Effector memory CD4-positive, alpha-beta T cell (primary cell): Measurements from ENCODE around the gene EPHB2.

Source experiments
- DNase-seq, 3 donors: peaks; one replicate each; pipeline ENCODE4 v3.0.0-alpha.2; 2020
- H3K27ac ChIP-seq: 2 replicates; pipeline ENCODE4 v1.7.0; 2013; ENCODE audit warnings: mild to moderate bottlenecking, low read length, moderate library complexity; ENCODE audit not compliant: insufficient read depth, poor library complexity, severe bottlenecking
- H3K27me3 ChIP-seq: replicated peaks from 2 replicates; pipeline ENCODE4 v1.7.0; 2013; ENCODE audit warnings: mild to moderate bottlenecking, low read length; ENCODE audit not compliant: insufficient read depth, control insufficient read depth, poor library complexity, severe bottlenecking
- H3K36me3 ChIP-seq: 2 replicates; pipeline ENCODE4 v1.7.0; 2013; ENCODE audit warnings: mild to moderate bottlenecking, low read length, moderate library complexity; ENCODE audit not compliant: control insufficient read depth, insufficient read depth
- H3K4me1 ChIP-seq: 2 replicates; pipeline ENCODE4 v1.7.0; 2013; ENCODE audit warnings: low read length, mild to moderate bottlenecking; ENCODE audit not compliant: control insufficient read depth, insufficient read depth, poor library complexity, severe bottlenecking
- H3K4me3 ChIP-seq: 2 replicates; pipeline ENCODE4 v1.7.0; 2013; ENCODE audit warnings: low read length, low read depth, mild to moderate bottlenecking; ENCODE audit not compliant: insufficient read depth, poor library complexity, severe bottlenecking
- H3K9me3 ChIP-seq: 2 replicates; pipeline ENCODE4 v1.7.0; 2013; ENCODE audit warnings: mild to moderate bottlenecking, low read length, moderate library complexity; ENCODE audit not compliant: control insufficient read depth

Gene EPHB2

DNA sequence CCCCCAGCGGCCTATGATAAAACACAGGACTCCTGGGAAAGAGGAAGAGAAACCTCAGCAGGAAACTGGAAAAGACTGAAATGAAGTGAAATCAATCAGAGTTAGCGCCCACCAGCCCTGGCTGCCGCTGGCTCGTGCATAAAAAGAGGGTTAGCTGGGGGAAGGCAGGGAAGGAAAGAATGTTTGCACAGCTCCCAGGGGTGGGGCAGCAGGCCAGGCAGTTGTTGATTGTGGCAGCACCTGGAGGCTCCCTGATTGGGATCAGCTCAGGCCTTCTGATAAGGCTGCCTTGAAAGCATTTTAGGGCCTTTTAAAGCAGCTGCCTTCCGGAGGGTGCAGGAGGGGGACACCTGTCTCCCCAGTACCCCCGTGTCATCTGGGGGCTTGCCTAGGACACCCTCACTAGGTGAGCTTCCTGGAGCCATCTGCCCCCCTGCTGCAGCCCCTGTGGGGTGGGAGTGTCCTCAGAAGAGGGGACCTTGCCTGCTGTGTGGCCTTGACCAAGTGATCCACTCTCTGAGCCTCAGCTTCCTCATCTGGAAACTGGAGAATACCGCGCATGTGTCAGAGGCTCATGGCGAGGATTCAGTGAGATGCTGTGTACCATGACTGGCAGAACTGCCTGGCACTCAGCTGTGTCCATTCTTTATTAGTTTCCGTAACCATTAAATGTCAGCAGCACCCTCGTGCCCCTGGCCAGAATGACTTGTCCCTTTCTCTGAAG, 6.6 kb downstream of the EPHB2 start:
- Histone ChIP-seq H3K36me3 (no peaks in the 10 kb centered on the region), H3K4me1 (no peaks in the 10 kb centered on the region), H3K27ac (no peak overlapping the region), H3K9me3 (no peaks in the 10 kb centered on the region), H3K27me3 (peaks cover 3% of the 10 kb centered on the region), H3K4me3 (no peak overlapping the region)
- no peak for DNase-seq

DNA sequence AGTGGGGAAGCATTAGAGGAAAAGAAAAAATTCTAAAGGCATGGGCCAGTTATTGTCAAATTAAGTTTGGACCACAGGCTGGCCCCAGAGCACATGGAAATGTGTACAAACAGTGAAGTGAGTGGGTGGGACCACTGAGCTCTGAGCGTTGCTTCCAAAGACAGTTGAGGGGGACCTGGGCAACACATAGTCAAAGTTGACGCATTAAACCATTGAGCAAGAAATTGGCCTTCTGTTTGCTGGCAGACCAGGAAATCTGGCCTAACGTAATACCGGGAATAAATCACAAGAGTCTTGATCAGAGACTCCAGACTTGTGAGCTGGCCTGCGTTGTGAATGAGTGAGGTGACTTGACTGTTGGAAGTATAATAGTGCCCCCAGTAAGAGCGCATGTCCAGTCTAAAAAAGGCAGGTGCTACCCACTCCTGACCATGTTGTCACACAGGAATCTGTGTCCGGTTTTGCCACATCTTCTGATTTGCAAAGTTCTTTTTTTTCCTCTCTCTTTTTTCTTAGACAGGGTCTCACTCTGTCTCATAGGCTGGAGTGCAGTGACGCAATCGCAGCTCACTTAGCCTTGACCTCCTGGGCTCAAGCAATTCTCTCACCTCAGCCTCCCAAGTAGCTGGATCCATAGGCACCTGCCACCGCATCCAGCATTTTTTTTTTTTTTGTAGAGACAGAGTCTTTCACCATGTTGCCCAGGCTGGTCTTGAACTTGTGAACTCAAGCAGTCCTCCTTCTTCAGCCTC, 10.7 kb downstream of the EPHB2 start:
- Histone ChIP-seq H3K9me3 (no peaks in the 10 kb centered on the region), H3K27ac (no peak overlapping the region), H3K27me3 (no peaks in the 10 kb centered on the region), H3K36me3 (no peaks in the 10 kb centered on the region), H3K4me3 (no peak overlapping the region), H3K4me1 (no peaks in the 10 kb centered on the region)
- no peak for DNase-seq

DNA sequence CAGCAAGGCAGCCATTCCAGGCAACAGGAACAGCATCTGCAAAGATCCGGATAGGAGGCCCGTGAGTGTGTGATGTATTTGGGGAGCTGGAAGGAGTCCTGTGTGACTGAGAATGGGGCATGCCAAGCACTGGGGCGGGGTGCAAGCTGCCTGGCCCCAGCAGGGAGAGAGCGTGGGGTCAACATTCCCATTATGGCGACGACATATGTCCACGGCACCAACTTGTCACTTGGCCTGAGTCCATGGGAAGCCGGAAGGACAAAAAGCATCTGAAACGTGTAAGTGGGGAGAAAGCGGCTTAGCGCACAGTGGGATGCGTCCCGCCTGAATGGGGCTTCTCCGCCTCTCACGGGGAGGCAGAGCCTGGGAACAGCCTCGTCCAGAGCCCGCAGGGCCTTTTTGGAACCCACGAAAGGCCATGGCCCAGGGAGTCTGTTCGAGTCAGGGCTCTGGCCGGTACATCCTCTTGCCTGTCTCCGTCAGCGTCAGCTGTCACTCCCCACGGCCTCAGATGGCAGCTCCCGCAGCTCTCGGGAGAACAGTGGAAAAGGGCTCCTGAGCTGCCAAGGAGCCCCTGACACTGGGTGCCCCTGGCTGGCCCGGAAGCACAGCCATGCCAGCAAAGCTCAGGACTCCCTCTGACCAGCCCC, 12.4 kb downstream of the EPHB2 start:
- Histone ChIP-seq H3K9me3 (no peaks in the 10 kb centered on the region), H3K27me3 (no peaks in the 10 kb centered on the region)
- no peak for DNase-seq

DNA sequence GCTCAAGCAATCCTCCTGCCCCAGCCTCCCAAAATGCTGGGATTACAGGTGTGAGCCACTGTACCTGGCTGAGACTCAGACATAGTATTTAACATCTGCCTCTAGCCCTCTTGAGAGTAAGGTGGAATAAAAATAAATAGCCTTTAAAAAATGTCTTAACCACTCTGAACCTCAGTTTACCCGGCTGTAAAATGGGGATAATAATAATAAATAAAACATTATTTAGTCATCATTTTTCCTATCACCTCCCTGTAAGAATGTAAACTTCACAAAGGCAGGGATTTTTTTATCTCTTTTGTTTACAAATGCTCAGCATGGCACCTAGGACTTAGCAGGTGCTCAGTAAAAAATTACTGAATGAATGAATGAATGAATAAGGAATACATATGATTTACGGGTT, 17.2 kb downstream of the EPHB2 start:
- Histone ChIP-seq H3K4me1 (no peaks in the 10 kb centered on the region), H3K4me3 (no peak overlapping the region), H3K9me3 (no peaks in the 10 kb centered on the region), H3K36me3 (no peaks in the 10 kb centered on the region), H3K27me3 (no peaks in the 10 kb centered on the region), H3K27ac (no peak overlapping the region)
- DNase-seq, result no peak

More for the DNA sequence above, 12.4 kb downstream of the EPHB2 start:
- Histone ChIP-seq H3K36me3 (no peaks in the 10 kb centered on the region), H3K4me1 (no peaks in the 10 kb centered on the region), H3K4me3 (no peak overlapping the region), H3K27ac (no peak overlapping the region)

DNA sequence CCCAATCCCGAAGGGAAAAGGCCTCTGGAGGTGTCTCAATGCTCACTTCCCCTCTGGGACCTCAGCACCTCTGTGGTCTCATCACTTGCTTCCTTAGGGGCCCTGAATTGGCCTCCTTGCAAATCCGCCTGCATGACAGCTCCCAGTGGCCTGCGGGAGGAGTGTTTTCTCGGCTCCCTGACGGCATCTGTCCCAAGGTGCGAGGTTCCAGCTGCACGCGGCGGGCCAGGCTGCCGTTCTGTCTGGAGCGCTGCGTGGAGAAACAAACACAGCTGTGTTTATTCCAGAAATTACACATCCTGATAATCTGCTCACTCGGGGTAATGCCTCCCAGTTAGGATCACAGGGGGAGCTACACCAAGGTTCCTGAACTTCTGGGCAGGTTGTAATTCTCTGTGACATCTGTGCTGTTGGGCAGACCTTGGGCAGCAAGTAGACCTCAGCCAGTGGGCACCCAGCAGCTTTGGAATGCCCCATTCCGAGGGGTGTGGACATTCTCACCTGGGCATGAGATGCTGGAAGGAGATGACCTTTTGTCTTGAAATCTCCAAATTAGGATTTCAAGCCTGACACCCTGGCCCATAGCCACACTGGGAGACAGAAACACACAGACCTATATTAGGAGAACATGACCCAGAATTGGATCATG, 18.2 kb downstream of the EPHB2 start:
- Histone ChIP-seq H3K4me3 (no peak overlapping the region), H3K27ac (no peak overlapping the region), H3K36me3 (no peaks in the 10 kb centered on the region), H3K4me1 (no peaks in the 10 kb centered on the region), H3K9me3 (no peaks in the 10 kb centered on the region), H3K27me3 (no peaks in the 10 kb centered on the region)
- no peak for DNase-seq

DNA sequence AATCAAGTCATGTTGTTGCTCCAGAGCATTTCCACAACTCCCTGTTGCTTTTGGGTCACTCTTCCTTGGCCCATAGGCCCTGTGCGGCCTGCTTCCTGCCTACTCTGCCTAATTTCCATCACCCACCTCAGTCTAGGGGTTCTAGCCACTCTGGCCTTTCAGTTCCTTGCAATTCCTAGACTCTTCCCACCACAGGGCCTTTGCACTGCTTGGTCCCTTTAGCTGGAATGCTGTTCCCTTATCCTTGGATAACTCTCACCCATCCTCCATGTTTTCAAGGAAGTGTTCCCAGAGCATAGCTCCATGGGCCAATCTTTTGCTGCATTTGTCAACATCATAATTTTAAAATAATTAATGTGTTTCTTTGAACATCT, 18.7 kb downstream of the EPHB2 start:
- H3K9me3 ChIP-seq, result no peaks in the 10 kb centered on the region
- H3K36me3 ChIP-seq, result no peaks in the 10 kb centered on the region
- no peak overlapping the region for H3K27ac ChIP-seq
- H3K4me1 ChIP-seq, result no peaks in the 10 kb centered on the region
- no peak overlapping the region for H3K4me3 ChIP-seq
- DNase-seq, result no peak
- H3K27me3 ChIP-seq, result no peaks in the 10 kb centered on the region

DNA sequence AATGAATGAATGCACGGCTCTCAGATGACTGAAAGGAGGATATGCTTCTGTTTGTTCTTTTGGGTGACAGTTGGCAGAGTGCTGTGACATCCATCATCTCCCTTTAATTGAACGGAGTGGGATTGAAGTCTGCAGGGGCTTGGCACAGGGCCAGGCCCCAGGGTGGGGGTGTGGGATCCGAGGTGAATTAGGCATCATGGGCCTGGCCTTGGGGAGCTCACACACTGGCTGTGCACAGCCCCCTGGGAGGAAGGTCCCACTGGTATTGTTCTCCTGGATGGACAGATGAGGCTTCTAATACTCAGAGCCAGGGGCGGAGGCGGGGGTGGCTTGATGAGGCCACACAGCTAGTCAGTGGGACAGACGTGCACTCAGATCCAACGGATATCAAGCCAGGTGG, 19.3 kb downstream of the EPHB2 start:
- Histone ChIP-seq H3K9me3 (no peaks in the 10 kb centered on the region), H3K4me1 (no peaks in the 10 kb centered on the region), H3K27me3 (no peaks in the 10 kb centered on the region), H3K4me3 (no peak overlapping the region), H3K27ac (no peak overlapping the region), H3K36me3 (no peaks in the 10 kb centered on the region)
- DNase-seq, result no peak

DNA sequence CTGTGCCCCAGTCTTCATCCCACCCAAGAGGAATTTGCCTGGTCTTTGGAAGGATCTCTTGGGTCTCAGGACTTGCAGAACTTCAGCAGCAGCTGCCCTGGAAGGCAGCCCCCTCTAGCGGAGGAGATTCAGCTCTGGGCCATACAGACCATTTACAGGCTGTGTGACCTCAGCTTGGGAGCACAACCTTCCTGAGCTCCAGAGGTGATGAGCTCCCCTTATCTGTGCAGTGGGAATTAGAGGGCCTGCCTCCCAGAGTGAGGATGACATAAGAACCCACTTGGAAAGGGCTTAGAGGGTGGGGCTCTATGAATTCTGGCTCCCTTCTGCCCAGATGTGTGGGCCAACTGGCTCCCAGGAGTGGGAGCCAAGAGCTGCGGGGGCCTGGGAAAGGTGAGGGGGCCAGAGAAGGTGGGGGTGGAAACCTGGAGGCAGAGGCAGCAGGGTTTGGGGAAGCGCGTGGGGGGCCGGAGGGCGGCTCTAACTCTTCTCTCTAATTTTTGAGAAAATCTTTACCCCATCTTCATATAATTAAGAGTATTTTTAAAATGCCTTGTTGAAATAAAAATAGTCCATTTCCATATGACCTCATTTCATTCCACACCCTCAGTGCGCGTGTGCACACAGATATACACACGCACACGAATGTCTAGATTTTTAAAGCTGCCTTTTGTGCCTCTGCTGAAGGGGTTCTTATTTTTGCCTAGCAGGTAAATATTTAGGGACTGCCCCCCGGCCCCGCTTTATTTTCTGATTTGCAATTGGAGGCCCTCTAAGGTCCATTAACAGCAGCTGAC, 21.5 kb downstream of the EPHB2 start:
- no peaks in the 10 kb centered on the region for H3K36me3 ChIP-seq
- H3K27me3 ChIP-seq, result no peaks in the 10 kb centered on the region
- no peak overlapping the region for H3K27ac ChIP-seq
- H3K4me3 ChIP-seq, result no peak overlapping the region
- DNase-seq, result no peak
- no peaks in the 10 kb centered on the region for H3K4me1 ChIP-seq
- H3K9me3 ChIP-seq, result no peaks in the 10 kb centered on the region

DNA sequence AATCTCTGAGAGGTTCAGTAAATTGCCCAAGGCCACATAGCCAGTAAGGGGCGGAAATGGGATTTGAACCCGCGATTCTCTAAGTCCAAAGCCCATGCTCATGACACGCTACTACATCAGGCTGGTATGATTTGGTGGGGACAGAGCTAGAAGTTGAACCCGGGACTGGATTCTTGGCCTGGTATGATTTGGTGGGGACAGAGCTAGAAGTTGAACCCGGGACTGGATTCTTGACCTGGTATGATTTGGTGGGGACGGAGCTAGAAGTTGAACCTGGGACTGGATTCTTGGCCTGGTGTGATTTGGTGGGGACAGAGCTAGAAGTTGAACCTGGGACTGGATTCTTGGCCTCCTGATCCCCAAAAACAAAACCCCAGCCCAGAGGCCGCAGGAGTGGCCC, 23.0 kb downstream of the EPHB2 start:
- no peaks in the 10 kb centered on the region for H3K4me1 ChIP-seq
- DNase-seq, result no peak
- H3K4me3 ChIP-seq, result no peak overlapping the region
- H3K27me3 ChIP-seq, result no peaks in the 10 kb centered on the region
- H3K36me3 ChIP-seq, result no peaks in the 10 kb centered on the region
- no peak overlapping the region for H3K27ac ChIP-seq
- H3K9me3 ChIP-seq, result no peaks in the 10 kb centered on the region
